IMR-90 (cell line): Measurements from ENCODE around the gene CLASP1. TPM values are rescaled to one million over a fixed set of nuclear protein-coding genes. Genes with fewer than 3 reads are reported as not detected.

Source experiments
- ATAC-seq: fragments of 200-7000 bp; cut with Tn5 transposase; 2 replicates; pipeline ENCODE4 v1.9.1; 2020; ENCODE audit warnings: low read depth, mild to moderate bottlenecking, moderate library complexity
- BruUV-seq: library from RNA; stranded (reverse); fragments of 400-500 nt; replicated peaks from 2 replicates; lab custom pipeline; 2021; lab: Mats Ljungman, UMichigan
- CTCF ChIA-PET: fragments of 300-600 bp; formaldehyde crosslinking; extraction: SDS; loops from one replicate; lab custom pipeline; 2021; ENCODE audit warnings: antibody characterized with exemption; lab: Yijun Ruan, JAX
- POLR2A ChIA-PET: fragments of 300-600 bp; sonication (Branson Sonifier 250); formaldehyde crosslinking; loops from one replicate; lab custom pipeline; 2022; ENCODE audit warnings: antibody characterized with exemption; ENCODE audit not compliant: unreplicated experiment; lab: Charles Lee
- DNase-seq: peaks from one replicate; pipeline ENCODE4 v3.0.0; 2013
- H2AFZ ChIP-seq: replicated peaks from 2 replicates; pipeline ENCODE3; 2013; ENCODE audit warnings: low read length, mild to moderate bottlenecking; ENCODE audit not compliant: poor library complexity
- H2AK5ac ChIP-seq: 2 replicates; pipeline ENCODE4 v1.6.1; 2013; ENCODE audit warnings: low read depth, low read length, inconsistent platforms
- H2AK9ac ChIP-seq: replicated peaks from 2 replicates; pipeline ENCODE3; 2013; ENCODE audit warnings: mild to moderate bottlenecking, low read depth, low read length, moderate library complexity; ENCODE audit not compliant: poor library complexity
- H2BK120ac ChIP-seq: 2 replicates; pipeline ENCODE4 v1.6.1; 2013; ENCODE audit warnings: low read depth, low read length, inconsistent platforms
- H2BK15ac ChIP-seq: 3 replicates; pipeline ENCODE4 v1.6.1; 2013; ENCODE audit warnings: low read depth, low read length, inconsistent platforms
- H2BK20ac ChIP-seq: 2 replicates; pipeline ENCODE4 v1.6.1; 2013; ENCODE audit warnings: low read depth, mild to moderate bottlenecking, inconsistent platforms, low read length, moderate library complexity
- H2BK5ac ChIP-seq: 2 replicates; pipeline ENCODE4 v1.6.1; 2013; ENCODE audit warnings: mild to moderate bottlenecking, low read depth, low read length, inconsistent platforms; ENCODE audit not compliant: poor library complexity, severe bottlenecking
- H3K14ac ChIP-seq: replicated peaks from 2 replicates; pipeline ENCODE4 v1.6.1; 2013; ENCODE audit warnings: low read depth, low read length, inconsistent platforms
- H3K18ac ChIP-seq: 2 replicates; pipeline ENCODE4 v1.6.1; 2013; ENCODE audit warnings: low read depth, low read length, control low read depth
- H3K23ac ChIP-seq: 2 replicates; pipeline ENCODE4 v1.6.1; 2013; ENCODE audit warnings: low read depth, low read length, inconsistent platforms
- H3K27ac ChIP-seq: 2 replicates; pipeline ENCODE4 v1.5.1; 2013; ENCODE audit warnings: mild to moderate bottlenecking, control low read depth, low read length; ENCODE audit not compliant: insufficient read depth
- H3K27me3 ChIP-seq: 2 replicates; pipeline ENCODE4 v1.6.1; 2013; ENCODE audit warnings: low read length; ENCODE audit not compliant: control insufficient read depth, insufficient read depth
- H3K36me3 ChIP-seq: 2 replicates; pipeline ENCODE4 v1.6.1; 2013; ENCODE audit warnings: low read length, mixed read lengths; ENCODE audit not compliant: control insufficient read depth, insufficient read depth
- H3K4ac ChIP-seq: 2 replicates; pipeline ENCODE4 v1.6.1; 2013; ENCODE audit warnings: low read depth, low read length, inconsistent platforms
- H3K4me1 ChIP-seq: 2 replicates; pipeline ENCODE4 v1.6.1; 2013; ENCODE audit warnings: low read length, mixed read lengths; ENCODE audit not compliant: control insufficient read depth, insufficient read depth
- H3K4me2 ChIP-seq: 2 replicates; pipeline ENCODE4 v1.6.1; 2013; ENCODE audit warnings: low read depth, mild to moderate bottlenecking, control low read depth, low read length, moderate library complexity
- H3K4me3 ChIP-seq: 2 replicates; pipeline ENCODE4 v1.5.1; 2013; ENCODE audit warnings: low read depth, mild to moderate bottlenecking, control low read depth, low read length, moderate library complexity; ENCODE audit not compliant: insufficient read depth
- H3K56ac ChIP-seq: 2 replicates; pipeline ENCODE4 v1.6.1; 2013; ENCODE audit warnings: low read length, inconsistent platforms; ENCODE audit not compliant: insufficient read depth; ENCODE audit errors: extremely low read depth
- H3K79me1 ChIP-seq, 2 experiments: 2 replicates each; pipeline ENCODE4 v1.6.1; 2013; ENCODE audit warnings: low read length in 2 of 2, inconsistent platforms in 1 of 2, low read depth in 1 of 2
- H3K9ac ChIP-seq: 2 replicates; pipeline ENCODE4 v1.6.1; 2013; ENCODE audit warnings: low read depth, low read length, control low read depth
- H3K9me1 ChIP-seq: 2 replicates; pipeline ENCODE4 v1.6.1; 2013; ENCODE audit warnings: low read length, inconsistent platforms; ENCODE audit not compliant: insufficient read depth
- H3K9me3 ChIP-seq: 2 replicates; pipeline ENCODE4 v1.6.1; 2013; ENCODE audit warnings: low read length; ENCODE audit not compliant: control insufficient read depth, insufficient read depth
- H4K20me1 ChIP-seq: 2 replicates; pipeline ENCODE4 v1.6.1; 2013; ENCODE audit warnings: low read length, inconsistent platforms; ENCODE audit not compliant: insufficient read depth
- H4K5ac ChIP-seq: 2 replicates; pipeline ENCODE4 v1.6.1; 2013; ENCODE audit warnings: mild to moderate bottlenecking, low read depth, low read length, control low read depth
- H4K8ac ChIP-seq, 2 experiments: 2 replicates each; pipeline ENCODE4 v1.6.1; 2013; ENCODE audit warnings: low read depth in 2 of 2, low read length in 2 of 2, control low read depth in 1 of 2, inconsistent platforms in 1 of 2
- H4K91ac ChIP-seq: 2 replicates; pipeline ENCODE4 v1.6.1; 2013; ENCODE audit warnings: low read depth, low read length, inconsistent platforms; ENCODE audit not compliant: insufficient read depth
- BHLHE40 ChIP-seq: fragments of 150-350 bp; IDR thresholded peaks from 2 replicates; pipeline ENCODE4 v1.6.1; 2016; ENCODE audit warnings: mild to moderate bottlenecking, low read depth, low read length
- CEBPB ChIP-seq: IDR thresholded peaks from 2 replicates; pipeline ENCODE4 v1.6.1; 2012; ENCODE audit warnings: low read depth, low read length, improper control_type of control experiment
- CHD1 ChIP-seq: IDR thresholded peaks from 2 replicates; pipeline ENCODE4 v1.6.1; 2012; ENCODE audit warnings: low read depth, low read length, improper control_type of control experiment
- FOS ChIP-seq: fragments of 150-350 bp; IDR thresholded peaks from 2 replicates; pipeline ENCODE4 v1.6.1; 2016; ENCODE audit warnings: low read depth, low read length
- MAZ ChIP-seq: IDR thresholded peaks from 2 replicates; pipeline ENCODE4 v1.6.1; 2012; ENCODE audit warnings: low read depth, mild to moderate bottlenecking, low read length, improper control_type of control experiment, moderate library complexity, borderline replicate concordance
- NFE2L2 ChIP-seq: fragments of 150-350 bp; IDR thresholded peaks from 2 replicates; pipeline ENCODE4 v1.6.1; 2016; ENCODE audit warnings: low read depth, mild to moderate bottlenecking, low read length
- RAD21 ChIP-seq: IDR thresholded peaks from 2 replicates; pipeline ENCODE4 v1.6.1; 2012; ENCODE audit warnings: low read length, improper control_type of control experiment
- RCOR1 ChIP-seq: IDR thresholded peaks from 2 replicates; pipeline ENCODE4 v1.6.1; 2012; ENCODE audit warnings: mild to moderate bottlenecking, low read length, improper control_type of control experiment; ENCODE audit not compliant: insufficient replicate concordance
- SMC3 ChIP-seq: fragments of 150-350 bp; IDR thresholded peaks from 2 replicates; pipeline ENCODE4 v1.6.1; 2016; ENCODE audit warnings: low read depth, mild to moderate bottlenecking, antibody characterized with exemption, low read length, moderate library complexity
- WGBS, 2 experiments: methylation state at CpG; one replicate each; pipeline versions ENCODE4 v1.1.5 to v1.1.7; 2013; ENCODE audit warnings: missing lambda C conversion rate in 2 of 2; ENCODE audit not compliant: insufficient read length in 1 of 2; ENCODE audit errors: extremely low coverage in 2 of 2; 5-methylcytosine and 5-hydroxymethylcytosine counted together
- dilution Hi-C: fragments of 300-500 bp; cut with HindIII; formaldehyde crosslinking; loops from one replicate; pipeline ENCODE4 v1.14.3; 2018; ENCODE audit warnings: low sequenced_read_pairs; ENCODE audit not compliant: unreplicated experiment
- in situ Hi-C: fragments of 300-500 bp; cut with MboI; formaldehyde crosslinking; loops from 3 replicates; pipeline ENCODE4 v1.14.3; 2019; ENCODE audit warnings: low sequenced_read_pairs, inconsistent platforms, mixed read lengths
- intact Hi-C: fragments of 100-400 bp; cut with micrococcal nuclease; formaldehyde crosslinking; loops from 2 replicates; pipeline ENCODE4 v1.10.0; 2022
- polyA plus RNA-seq, 3 experiments: library from polyadenylated mRNA; depleted of rRNA; stranded (reverse); fragments of >200 nt; gene quantifications; 2 replicates each; pipeline ENCODE4 v1.2.3, GENCODE V29; 2012; ENCODE audit warnings: low replicate concordance in 1 of 3
- total RNA-seq: library from RNA; depleted of rRNA; stranded (reverse); fragments of >200 nt; gene quantifications from 2 replicates; pipeline ENCODE4 v1.2.3, GENCODE V29; 2012
- TF ChIP-seq, protein P1 (sequence below): fragments of 150-350 bp; IDR thresholded peaks from 2 replicates; pipeline ENCODE4 v1.6.1; 2016; ENCODE audit warnings: low read depth, mild to moderate bottlenecking, low read length, moderate library complexity, borderline replicate concordance
- TF ChIP-seq, protein P2 (sequence below): conservative IDR thresholded peaks from 2 replicates; pipeline ENCODE4 v1.5.1; 2012; ENCODE audit warnings: mild to moderate bottlenecking, low read depth, low read length, improper control_type of control experiment
- TF ChIP-seq, protein P3 (sequence below): fragments of 150-350 bp; IDR thresholded peaks from 2 replicates; pipeline ENCODE4 v1.6.1; 2017; ENCODE audit warnings: mild to moderate bottlenecking, antibody characterized with exemption, low read length, low read depth

CLASP1 gene
- total and polyA plus RNA-seq, 2 of the 4 experiments (the other 2 are of a cell fraction) = 12.3 to 33.7 TPM

DNA sequence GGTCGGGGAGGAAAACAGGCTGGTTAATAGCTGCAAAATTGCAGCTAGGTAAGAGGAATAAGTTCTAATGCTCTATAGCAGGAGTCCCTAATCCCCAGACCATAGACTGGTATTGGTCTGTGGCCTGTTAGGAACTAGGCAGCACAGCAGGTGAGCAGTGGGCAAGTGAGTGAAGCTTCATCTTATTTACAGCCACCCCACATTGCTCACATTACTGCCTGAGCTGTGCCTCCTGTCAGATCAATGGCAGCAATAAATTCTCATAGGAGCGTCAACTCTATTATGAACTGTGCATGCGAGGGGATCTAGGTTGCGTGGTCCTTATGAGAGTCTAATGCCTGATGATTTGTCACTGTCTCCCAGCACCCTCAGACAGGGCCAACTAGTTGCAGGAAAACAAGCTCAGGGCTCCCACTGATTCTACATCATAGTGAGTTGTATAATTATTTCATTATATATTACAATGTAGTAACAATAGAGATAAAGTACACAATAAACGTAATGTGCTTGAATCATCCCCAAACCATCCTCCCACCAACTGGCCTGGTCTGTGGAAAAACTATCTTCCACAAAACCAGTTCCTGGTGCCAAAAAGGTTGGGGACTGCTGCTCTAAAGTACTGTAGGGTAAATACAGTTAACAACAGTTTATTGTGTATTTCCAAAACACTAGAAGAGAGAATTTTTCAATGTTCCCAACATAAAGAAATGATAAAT, 272.6 kb downstream of the CLASP1 start:
- Histone ChIP-seq H3K23ac (peak overlapping the region; percentile 52; the same call in 1 of the 2 replicates), H4K20me1 (peaks cover 3% of the 10 kb centered on the region), H3K9me1 (peaks cover 16% of the 10 kb centered on the region), H3K56ac (no peak overlapping the region), H2AFZ (no peak overlapping the region), H3K4me1 (peaks cover 8% of the 10 kb centered on the region), H3K79me1 (peaks cover 4 to 20% of the 10 kb centered on the region in 2 experiments; a peak in 3 of 4 replicates), H2BK120ac (no peak overlapping the region), H4K8ac (no peak overlapping the region), H3K4me3 (no peak overlapping the region), H3K27me3 (no peaks in the 10 kb centered on the region), H3K14ac (no peak overlapping the region; the same call in 1 of the 2 replicates), H4K91ac (peak overlapping the region; percentile 25; the same call in 1 of the 2 replicates), H2BK5ac (no peak overlapping the region), H3K18ac (no peak overlapping the region), H2BK15ac (no peak overlapping the region; the same call in 2 of the 3 replicates), H2AK5ac (peak overlapping the region; percentile 24; the same call in 1 of the 2 replicates), H3K4ac (peak overlapping the region; percentile 29), H3K9me3 (no peaks in the 10 kb centered on the region), H3K27ac (no peak overlapping the region), H3K4me2 (no peak overlapping the region), H3K36me3 (peaks cover 20% of the 10 kb centered on the region), H3K9ac (no peak overlapping the region), H4K5ac (0 out of 2 replicates have a peak overlapping the region, but pooled peaks have one; percentile 2), H2AK9ac (no peak overlapping the region), H2BK20ac (no peak overlapping the region)
- intact Hi-C loops = no loop called here
- DNase-seq (peak; percentile 74), ATAC-seq (no peak; the same call in 1 of the 2 replicates)
- WGBS, 2 experiments = no CpG with 5 or more reads among the region's 5 CpGs
- in situ Hi-C loops = no loop called here
- CTCF ChIA-PET = no interaction called here
- no peak for TF ChIP-seq FOS
- no peak for TF ChIP-seq BHLHE40
- no peak for TF ChIP-seq NFE2L2
- TF ChIP-seq, protein P1, sequence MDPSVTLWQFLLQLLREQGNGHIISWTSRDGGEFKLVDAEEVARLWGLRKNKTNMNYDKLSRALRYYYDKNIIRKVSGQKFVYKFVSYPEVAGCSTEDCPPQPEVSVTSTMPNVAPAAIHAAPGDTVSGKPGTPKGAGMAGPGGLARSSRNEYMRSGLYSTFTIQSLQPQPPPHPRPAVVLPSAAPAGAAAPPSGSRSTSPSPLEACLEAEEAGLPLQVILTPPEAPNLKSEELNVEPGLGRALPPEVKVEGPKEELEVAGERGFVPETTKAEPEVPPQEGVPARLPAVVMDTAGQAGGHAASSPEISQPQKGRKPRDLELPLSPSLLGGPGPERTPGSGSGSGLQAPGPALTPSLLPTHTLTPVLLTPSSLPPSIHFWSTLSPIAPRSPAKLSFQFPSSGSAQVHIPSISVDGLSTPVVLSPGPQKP = no peak
- TF ChIP-seq, protein P2, sequence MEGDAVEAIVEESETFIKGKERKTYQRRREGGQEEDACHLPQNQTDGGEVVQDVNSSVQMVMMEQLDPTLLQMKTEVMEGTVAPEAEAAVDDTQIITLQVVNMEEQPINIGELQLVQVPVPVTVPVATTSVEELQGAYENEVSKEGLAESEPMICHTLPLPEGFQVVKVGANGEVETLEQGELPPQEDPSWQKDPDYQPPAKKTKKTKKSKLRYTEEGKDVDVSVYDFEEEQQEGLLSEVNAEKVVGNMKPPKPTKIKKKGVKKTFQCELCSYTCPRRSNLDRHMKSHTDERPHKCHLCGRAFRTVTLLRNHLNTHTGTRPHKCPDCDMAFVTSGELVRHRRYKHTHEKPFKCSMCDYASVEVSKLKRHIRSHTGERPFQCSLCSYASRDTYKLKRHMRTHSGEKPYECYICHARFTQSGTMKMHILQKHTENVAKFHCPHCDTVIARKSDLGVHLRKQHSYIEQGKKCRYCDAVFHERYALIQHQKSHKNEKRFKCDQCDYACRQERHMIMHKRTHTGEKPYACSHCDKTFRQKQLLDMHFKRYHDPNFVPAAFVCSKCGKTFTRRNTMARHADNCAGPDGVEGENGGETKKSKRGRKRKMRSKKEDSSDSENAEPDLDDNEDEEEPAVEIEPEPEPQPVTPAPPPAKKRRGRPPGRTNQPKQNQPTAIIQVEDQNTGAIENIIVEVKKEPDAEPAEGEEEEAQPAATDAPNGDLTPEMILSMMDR = no peak
- TF ChIP-seq CHD1 = no peak
- TF ChIP-seq SMC3 = no peak
- TF ChIP-seq CEBPB = no peak
- no peak for TF ChIP-seq RAD21
- TF ChIP-seq MAZ = no peak
- TF ChIP-seq, protein P3, sequence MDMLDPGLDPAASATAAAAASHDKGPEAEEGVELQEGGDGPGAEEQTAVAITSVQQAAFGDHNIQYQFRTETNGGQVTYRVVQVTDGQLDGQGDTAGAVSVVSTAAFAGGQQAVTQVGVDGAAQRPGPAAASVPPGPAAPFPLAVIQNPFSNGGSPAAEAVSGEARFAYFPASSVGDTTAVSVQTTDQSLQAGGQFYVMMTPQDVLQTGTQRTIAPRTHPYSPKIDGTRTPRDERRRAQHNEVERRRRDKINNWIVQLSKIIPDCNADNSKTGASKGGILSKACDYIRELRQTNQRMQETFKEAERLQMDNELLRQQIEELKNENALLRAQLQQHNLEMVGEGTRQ = no peak
- TF ChIP-seq RCOR1 = no peak
- dilution Hi-C loops = no loop called here
- POLR2A ChIA-PET = no interaction called here
- no TSS peak for BruUV-seq
